Breast epithelium (tissue), 3 donors: ENCODE measurements around the gene RERG.

ENCODE experiments used
- CTCF ChIP-seq, 3 donors: fragments of 450-650 bp; IDR thresholded peaks; one replicate each; pipeline ENCODE4 v1.5.1; 2016 to 2017; ENCODE audit warnings: antibody characterized with exemption in 3 of 3, mild to moderate bottlenecking in 3 of 3, moderate library complexity in 3 of 3
- POLR2AphosphoS5 ChIP-seq, 3 donors: sonication (generic); formaldehyde crosslinking; IDR thresholded peaks; one replicate each; pipeline ENCODE4 v1.6.1; 2017; ENCODE audit warnings: antibody characterized with exemption in 3 of 3

DNA sequence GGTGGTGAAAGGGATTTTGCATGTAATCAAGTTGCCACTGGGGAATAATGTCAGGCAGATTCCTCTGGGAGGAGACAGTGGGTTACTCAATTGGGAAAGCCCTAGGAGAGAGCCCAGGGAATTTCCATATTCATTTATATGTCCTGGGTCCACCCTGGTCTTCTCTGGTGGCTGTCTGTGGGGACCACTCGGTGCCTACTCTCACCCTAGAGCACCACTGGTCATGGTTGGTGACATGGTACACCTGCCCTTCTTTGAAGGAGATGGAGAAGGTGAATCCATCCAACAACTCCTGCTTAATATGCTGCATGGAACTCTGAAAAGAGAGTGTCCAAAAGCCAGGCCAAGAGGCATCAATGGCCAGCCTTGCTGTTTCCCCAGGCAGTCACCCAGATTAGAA lies 12.8 kb upstream of the RERG start:
- TF ChIP-seq CTCF (IDR thresholded peaks at IDR 0.05), result no peak
- no peak for TF ChIP-seq POLR2AphosphoS5 (IDR thresholded peaks at IDR 0.05)
